ENCODE results near the gene CNPPD1. TPM values are rescaled to one million over a fixed set of nuclear protein-coding genes. Genes with fewer than 3 reads are reported as not detected.

CNPPD1 gene
- total and polyA plus RNA-seq, 8 donors, result 12.8 to 48.2 (median 35.2) TPM

GRCh38 chr2:219207884-219208740, 31.4 kb upstream of the CNPPD1 start:
- TF ChIP-seq POLR2AphosphoS5 (IDR thresholded peaks at IDR 0.05) (no peak), CTCF (IDR thresholded peaks at IDR 0.05) (no peak), EP300 (IDR thresholded peaks at IDR 0.05) (no peak), POLR2A (IDR thresholded peaks at IDR 0.05) (no peak)
- peak overlapping the region in 3 of 4 donors; percentile 56 to 65 (median 63) for H3K4me3 ChIP-seq
- H3K36me3 ChIP-seq, result peaks cover 36 to 50% (median 49%) of the 10 kb centered on the region in 4 donors
- H3K9me3 ChIP-seq, result no peaks in the 10 kb centered on the region
- peak overlapping the region; percentile 96 to 98 (median 97) for H3K27ac ChIP-seq
- intact Hi-C loops (cut with DNase I; ENCODE audit: low total_unique reads), result no loop called here
- DNase-seq, result peak in 1 of 2 donors; percentile 46
- H3K27me3 ChIP-seq, result no peaks in the 10 kb centered on the region
- WGBS, 5 donors, result 58 to 62% (median 61%) methylated on average over 17 of the region's 17 CpGs
- H3K4me1 ChIP-seq, result peaks cover 15 to 34% (median 25%) of the 10 kb centered on the region in 4 donors

- Histone ChIP-seq H3K27me3 (no peaks in the 10 kb centered on the region), H3K4me3 (peak overlapping the region; percentile 56 to 83 (median 64)), H3K9me3 (no peaks in the 10 kb centered on the region), H3K4me1 (peaks cover 15 to 34% (median 25%) of the 10 kb centered on the region in 4 donors), H3K36me3 (peaks cover 28 to 42% (median 41%) of the 10 kb centered on the region in 4 donors), H3K27ac (peak overlapping the region; percentile 96 to 98 (median 97))
- 7 to 14% (median 11%) methylated on average over 19 to 22 of the region's 22 CpGs for WGBS, 5 donors
- intact Hi-C loops (cut with DNase I; ENCODE audit: low total_unique reads), result no loop called here
- TF ChIP-seq CTCF (IDR thresholded peaks at IDR 0.05) (no peak), POLR2A (IDR thresholded peaks at IDR 0.05) (no peak), EP300 (IDR thresholded peaks at IDR 0.05) (no peak), POLR2AphosphoS5 (IDR thresholded peaks at IDR 0.05) (no peak)
- DNase-seq, result no peak
These were observed 30.6 kb upstream of the CNPPD1 start for GRCh38 chr2:219207134-219207883.

GRCh38 chr2:219206328-219207133, 29.8 kb upstream of the CNPPD1 start, which contains the start of gene ZFAND2B:
TSS of gene ZFAND2B (plus strand) at chr2:219206782. CDS start at chr2:219206988, 206 bp downstream.
- H3K4me1 ChIP-seq, result peaks cover 15 to 36% (median 30%) of the 10 kb centered on the region in 4 donors
- WGBS, 5 donors, result 0 to 3% (median 1%) methylated on average over 19 to 76 of the region's 76 CpGs

More at GRCh38 chr2:219206328-219207133, 29.8 kb upstream of the CNPPD1 start, which contains the start of gene ZFAND2B:
- no peaks in the 10 kb centered on the region for H3K9me3 ChIP-seq
- H3K27ac ChIP-seq, result peak within 1 kb of the TSS; percentile 97 to 98 (median 97)
- intact Hi-C loops (cut with DNase I; ENCODE audit: low total_unique reads), result no loop called here
- no peaks in the 10 kb centered on the region for H3K27me3 ChIP-seq
- H3K4me3 ChIP-seq, result peak within 1 kb of the TSS; percentile 56 to 83 (median 64)
- peaks cover 24 to 36% (median 36%) of the 10 kb centered on the region in 4 donors for H3K36me3 ChIP-seq
- DNase-seq, result peak; percentile 97 to 98
- TF ChIP-seq EP300 (IDR thresholded peaks at IDR 0.05), result no peak
- TF ChIP-seq POLR2A (IDR thresholded peaks at IDR 0.05), result peak in 2 of 4 donors; percentile 84 to 88
- TF ChIP-seq POLR2AphosphoS5 (IDR thresholded peaks at IDR 0.05), result peak; percentile 99
- peak in 1 of 7 experiments; percentile 30 for TF ChIP-seq CTCF (IDR thresholded peaks at IDR 0.05)
